Activated CD4-positive, alpha-beta T cell treated with anti-CD3 and anti-CD28 coated beads, Interleukin-2, amount 10 ng/mL, durations not matched to agents 24 days and 14 days (primary cell): Measurements from ENCODE around the gene EFCAB13. TPM values are rescaled to one million over a fixed set of nuclear protein-coding genes. Genes with fewer than 3 reads are reported as not detected.
"Not testable (repeated sequence)": the region's sequence is repeated elsewhere in the genome, so short reads cannot be mapped to it uniquely, and the experiment has no call there.

ENCODE experiments used
- DNase-seq: peaks from one replicate; pipeline ENCODE4 v3.0.0; 2022
- H3K27ac Mint-ChIP-seq: one replicate; pipeline ENCODE4 v1.8.0; 2022; ENCODE audit warnings: mild to moderate bottlenecking, mixed read lengths
- H3K27me3 Mint-ChIP-seq: one replicate; pipeline ENCODE4 v1.8.0; 2022; ENCODE audit warnings: mixed read lengths
- H3K36me3 Mint-ChIP-seq: one replicate; pipeline ENCODE4 v1.8.0; 2022; ENCODE audit warnings: low read depth, mild to moderate bottlenecking, mixed read lengths
- H3K4me1 Mint-ChIP-seq: one replicate; pipeline ENCODE4 v1.8.0; 2021; ENCODE audit warnings: mixed read lengths
- H3K4me3 Mint-ChIP-seq: one replicate; pipeline ENCODE4 v1.8.0; 2022; ENCODE audit warnings: mild to moderate bottlenecking, moderate library complexity, mixed read lengths
- H3K9me3 Mint-ChIP-seq: one replicate; pipeline ENCODE4 v1.8.0; 2021; ENCODE audit warnings: mixed read lengths
- intact Hi-C: fragments of 100-400 bp; cut with micrococcal nuclease; formaldehyde crosslinking; loops from one replicate; pipeline ENCODE4 v1.15.1; 2023
- total RNA-seq: library from RNA; stranded (reverse); gene quantifications from 2 replicates; pipeline ENCODE4 v1.2.3, GENCODE V29; 2022

The EFCAB13 gene
- total RNA-seq, 1 donor from 2014 or later, result 1.1 TPM

DNA sequence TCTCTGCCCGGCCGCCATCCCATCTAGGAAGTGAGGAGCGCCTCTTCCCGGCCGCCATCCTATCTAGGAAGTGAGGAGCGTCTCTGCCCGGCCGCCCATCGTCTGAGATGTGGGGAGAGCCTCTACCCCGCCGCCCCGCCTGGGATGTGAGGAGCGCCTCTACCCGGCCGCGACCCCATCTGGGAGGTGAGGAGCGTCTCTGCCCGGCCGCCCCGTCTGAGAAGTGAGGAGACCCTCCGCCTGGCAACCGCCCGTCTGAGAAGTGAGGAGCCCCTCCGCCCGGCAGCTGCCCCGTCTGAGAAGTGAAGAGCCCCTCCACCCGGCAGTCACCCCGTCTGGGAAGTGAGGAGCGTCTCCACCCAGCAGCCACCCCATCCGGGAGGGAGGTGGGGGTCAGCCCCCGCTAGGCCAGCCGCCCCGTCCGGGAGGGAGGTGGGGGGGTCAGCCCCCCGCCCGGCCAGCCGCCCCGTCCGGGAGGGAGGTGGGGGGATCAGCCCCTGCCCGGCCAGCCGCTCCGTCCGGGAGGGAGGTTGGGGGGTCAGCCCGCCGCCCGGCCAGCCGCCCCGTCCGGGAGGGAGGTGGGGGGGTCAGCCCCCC lies 73.9 kb downstream of the EFCAB13 start:
- H3K4me3 Mint-ChIP-seq, intact Hi-C loops, DNase-seq, H3K36me3 Mint-ChIP-seq, H3K4me1 Mint-ChIP-seq, H3K27me3 Mint-ChIP-seq, H3K27ac Mint-ChIP-seq, H3K9me3 Mint-ChIP-seq: not testable (repeated sequence)

- Mint-ChIP-seq H3K4me1 (no peaks in the 10 kb centered on the region), H3K9me3 (no peaks in the 10 kb centered on the region), H3K36me3 (no peaks in the 10 kb centered on the region), H3K4me3 (no peak overlapping the region), H3K27ac (no peak overlapping the region), H3K27me3 (no peaks in the 10 kb centered on the region)
- intact Hi-C loops, result no loop called here
- DNase-seq, result no peak
Observed at GRCh38 chr17:47400333-47400732, 76.6 kb downstream of the EFCAB13 start.

GRCh38 chr17:47401100-47401499 lies 77.3 kb downstream of the EFCAB13 start:
- Mint-ChIP-seq H3K4me1 (no peaks in the 10 kb centered on the region), H3K36me3 (no peaks in the 10 kb centered on the region), H3K4me3 (no peak overlapping the region), H3K9me3 (no peaks in the 10 kb centered on the region), H3K27me3 (no peaks in the 10 kb centered on the region), H3K27ac (no peak overlapping the region)
- DNase-seq, result no peak
- intact Hi-C loops, result no loop called here

DNA sequence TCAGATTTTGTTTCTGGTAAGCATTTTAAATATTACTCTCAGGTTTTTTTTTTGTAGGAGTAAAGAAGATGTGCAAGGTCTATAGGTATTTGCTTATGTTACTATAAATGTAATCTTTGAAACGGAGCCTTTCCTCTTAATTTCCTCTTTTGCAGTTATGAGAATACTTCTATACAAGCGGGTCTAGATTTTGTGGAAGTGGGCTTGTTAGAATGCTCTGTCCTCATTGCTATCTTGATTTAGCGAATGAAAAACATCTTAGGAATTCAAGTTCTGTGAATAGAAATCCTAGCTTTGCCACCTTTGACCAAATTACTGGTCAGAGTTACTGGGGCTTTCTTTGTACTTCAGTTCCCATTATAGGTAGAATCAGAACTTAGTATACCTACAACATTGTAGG lies 80.3 kb downstream of the EFCAB13 start:
- intact Hi-C loops, result no loop called here
- H3K27me3 Mint-ChIP-seq, result no peaks in the 10 kb centered on the region
- H3K9me3 Mint-ChIP-seq, result no peaks in the 10 kb centered on the region
- no peaks in the 10 kb centered on the region for H3K36me3 Mint-ChIP-seq
- H3K4me3 Mint-ChIP-seq, result no peak overlapping the region
- no peak for DNase-seq
- no peaks in the 10 kb centered on the region for H3K4me1 Mint-ChIP-seq
- H3K27ac Mint-ChIP-seq, result no peak overlapping the region

- H3K9me3 Mint-ChIP-seq, result no peaks in the 10 kb centered on the region
- no peaks in the 10 kb centered on the region for H3K27me3 Mint-ChIP-seq
- no peaks in the 10 kb centered on the region for H3K4me1 Mint-ChIP-seq
- DNase-seq, result no peak
- H3K27ac Mint-ChIP-seq, result no peak overlapping the region
- no peaks in the 10 kb centered on the region for H3K36me3 Mint-ChIP-seq
- intact Hi-C loops, result no loop called here
- no peak overlapping the region for H3K4me3 Mint-ChIP-seq
Observed at GRCh38 chr17:47404875-47405274, 81.1 kb downstream of the EFCAB13 start.

GRCh38 chr17:47413872-47414271 lies 90.1 kb downstream of the EFCAB13 start:
- H3K4me3 Mint-ChIP-seq, result no peak overlapping the region
- H3K36me3 Mint-ChIP-seq, result no peaks in the 10 kb centered on the region
- H3K27ac Mint-ChIP-seq, result no peak overlapping the region
- intact Hi-C loops, result no loop called here
- no peak for DNase-seq
- no peaks in the 10 kb centered on the region for H3K4me1 Mint-ChIP-seq
- H3K27me3 Mint-ChIP-seq, result no peaks in the 10 kb centered on the region
- peaks cover 4% of the 10 kb centered on the region for H3K9me3 Mint-ChIP-seq

GRCh38 chr17:47414612-47415011 lies 90.9 kb downstream of the EFCAB13 start:
- Mint-ChIP-seq H3K4me1 (no peaks in the 10 kb centered on the region), H3K27ac (no peak overlapping the region), H3K9me3 (peaks cover 4% of the 10 kb centered on the region), H3K27me3 (no peaks in the 10 kb centered on the region), H3K36me3 (no peaks in the 10 kb centered on the region), H3K4me3 (no peak overlapping the region)
- intact Hi-C loops, result no loop called here
- no peak for DNase-seq

- Mint-ChIP-seq H3K27ac (no peak overlapping the region), H3K27me3 (peaks cover 17% of the 10 kb centered on the region), H3K4me1 (peaks cover 7% of the 10 kb centered on the region), H3K9me3 (peaks cover 4% of the 10 kb centered on the region), H3K4me3 (no peak overlapping the region), H3K36me3 (peaks cover 14% of the 10 kb centered on the region)
- intact Hi-C loops, result no loop called here
- DNase-seq, result peak; percentile 57
Observed at GRCh38 chr17:47423406-47424295, 99.9 kb downstream of the EFCAB13 start.

- H3K4me1 Mint-ChIP-seq, DNase-seq, H3K4me3 Mint-ChIP-seq, intact Hi-C loops, H3K9me3 Mint-ChIP-seq, H3K27ac Mint-ChIP-seq: not testable (repeated sequence)
- Mint-ChIP-seq H3K36me3 (peaks cover 14% of the 10 kb centered on the region), H3K27me3 (peaks cover 17% of the 10 kb centered on the region)
Observed at GRCh38 chr17:47425233-47425632, 101.5 kb downstream of the EFCAB13 start.

DNA sequence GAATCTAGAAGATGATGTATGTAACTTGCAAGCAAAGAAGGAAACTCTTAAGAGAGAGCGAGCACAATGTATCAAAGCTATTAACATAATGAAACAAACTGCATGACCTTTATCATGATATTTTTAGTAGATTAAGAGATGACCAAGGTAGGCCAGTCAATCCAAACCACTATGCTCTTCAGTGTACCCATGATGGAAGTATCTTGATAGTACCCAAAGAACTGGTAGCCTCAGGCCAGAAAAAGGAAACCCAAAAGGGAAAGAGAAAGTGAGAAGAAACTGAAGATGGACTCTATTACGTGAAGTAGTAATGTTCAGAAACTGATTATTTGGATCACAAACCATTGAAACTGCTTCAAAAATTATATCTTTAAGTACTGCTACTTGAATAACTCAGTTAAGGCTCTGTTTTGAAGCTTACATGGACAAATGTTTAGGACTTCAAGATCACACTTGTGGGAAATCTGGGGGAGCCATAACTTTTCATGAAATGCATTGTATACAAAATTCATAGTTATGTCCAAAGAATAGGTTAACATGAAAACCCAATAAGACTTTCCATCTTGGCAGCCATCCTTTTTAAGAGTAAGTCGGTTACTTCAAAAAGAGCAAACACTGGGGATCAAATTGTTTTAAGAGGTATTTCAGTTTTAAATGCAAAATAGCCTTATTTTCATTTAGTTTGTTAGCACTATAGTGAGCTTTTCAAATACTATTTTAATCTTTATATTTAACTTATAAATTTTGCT lies 102.3 kb downstream of the EFCAB13 start:
- Mint-ChIP-seq H3K36me3 (peaks cover 14% of the 10 kb centered on the region), H3K27me3 (peaks cover 17% of the 10 kb centered on the region)
- H3K27ac Mint-ChIP-seq, DNase-seq, intact Hi-C loops, H3K4me1 Mint-ChIP-seq, H3K4me3 Mint-ChIP-seq, H3K9me3 Mint-ChIP-seq: not testable (repeated sequence)

DNA sequence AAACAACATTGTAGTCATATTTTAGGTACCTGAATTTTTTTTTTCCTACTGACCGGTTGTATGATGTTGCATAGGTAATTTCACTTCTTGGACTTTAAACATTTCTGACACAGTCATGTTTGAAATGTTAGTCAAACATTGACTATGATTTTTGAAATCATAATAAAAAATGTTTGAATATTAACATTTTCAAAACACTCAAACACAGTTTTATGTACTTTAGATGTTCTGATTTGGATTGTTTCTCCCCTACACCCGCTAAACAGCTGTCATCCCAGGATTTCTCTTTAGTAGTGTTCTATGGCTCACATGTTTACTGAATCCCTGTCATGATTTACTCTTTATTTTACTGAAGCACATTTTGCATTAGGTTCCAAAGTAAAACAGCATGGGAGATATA lies 104.2 kb downstream of the EFCAB13 start:
- Mint-ChIP-seq H3K27ac (no peak overlapping the region), H3K4me1 (peaks cover 7% of the 10 kb centered on the region), H3K27me3 (peaks cover 8% of the 10 kb centered on the region), H3K4me3 (no peak overlapping the region), H3K36me3 (peaks cover 14% of the 10 kb centered on the region), H3K9me3 (peaks cover 4% of the 10 kb centered on the region)
- intact Hi-C loops, result no loop called here
- no peak for DNase-seq

GRCh38 chr17:47432240-47432639 lies 108.5 kb downstream of the EFCAB13 start:
- intact Hi-C loops, H3K9me3 Mint-ChIP-seq, DNase-seq, H3K27me3 Mint-ChIP-seq, H3K27ac Mint-ChIP-seq, H3K36me3 Mint-ChIP-seq, H3K4me1 Mint-ChIP-seq, H3K4me3 Mint-ChIP-seq: not testable (repeated sequence)

DNA sequence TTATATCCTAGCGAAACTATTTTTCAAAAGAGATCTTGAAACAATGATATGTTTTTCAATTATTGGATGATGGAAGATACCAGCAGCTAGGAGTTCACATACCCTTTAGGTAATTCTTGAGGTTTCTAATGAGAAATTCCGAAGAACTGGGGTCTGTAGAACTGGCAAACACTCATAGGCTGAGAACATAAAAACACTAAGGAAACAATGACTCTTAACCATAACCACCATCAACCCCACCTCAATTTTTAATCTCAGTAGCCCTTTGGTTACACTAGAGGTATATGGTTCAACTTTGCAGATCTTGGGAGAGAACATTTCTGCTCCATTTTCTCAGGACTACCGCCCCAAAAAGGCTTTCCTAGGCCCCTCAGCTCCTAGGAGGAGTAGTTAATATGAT lies 141.4 kb downstream of the EFCAB13 start:
- Mint-ChIP-seq H3K27me3 (no peaks in the 10 kb centered on the region), H3K4me3 (no peak overlapping the region), H3K4me1 (peaks cover 2% of the 10 kb centered on the region), H3K9me3 (no peaks in the 10 kb centered on the region), H3K36me3 (peaks cover 3% of the 10 kb centered on the region), H3K27ac (no peak overlapping the region)
- intact Hi-C loops, result no loop called here
- DNase-seq, result no peak

GRCh38 chr17:47466976-47467375 lies 143.2 kb downstream of the EFCAB13 start:
- H3K9me3 Mint-ChIP-seq, H3K27ac Mint-ChIP-seq, DNase-seq, H3K4me3 Mint-ChIP-seq, intact Hi-C loops, H3K4me1 Mint-ChIP-seq, H3K36me3 Mint-ChIP-seq, H3K27me3 Mint-ChIP-seq: not testable (repeated sequence)
